ENCODE data around the gene TNNI2. TPM values are rescaled to one million over a fixed set of nuclear protein-coding genes. Genes with fewer than 3 reads are reported as not detected.

TNNI2 gene
- total RNA-seq, 4 donors from 2014 or later = 1.8 to 12.6 TPM; not detected in 2

- no peak for TF ChIP-seq CTCF (IDR thresholded peaks at IDR 0.05; ENCODE audit: low read depth)
Measured at GRCh38 chr11:1842149-1843097, 3.6 kb downstream of the TNNI2 start.

GRCh38 chr11:1843098-1843473 lies 4.3 kb downstream of the TNNI2 start:
- no peak for TF ChIP-seq CTCF (IDR thresholded peaks at IDR 0.05; ENCODE audit: low read depth)

DNA sequence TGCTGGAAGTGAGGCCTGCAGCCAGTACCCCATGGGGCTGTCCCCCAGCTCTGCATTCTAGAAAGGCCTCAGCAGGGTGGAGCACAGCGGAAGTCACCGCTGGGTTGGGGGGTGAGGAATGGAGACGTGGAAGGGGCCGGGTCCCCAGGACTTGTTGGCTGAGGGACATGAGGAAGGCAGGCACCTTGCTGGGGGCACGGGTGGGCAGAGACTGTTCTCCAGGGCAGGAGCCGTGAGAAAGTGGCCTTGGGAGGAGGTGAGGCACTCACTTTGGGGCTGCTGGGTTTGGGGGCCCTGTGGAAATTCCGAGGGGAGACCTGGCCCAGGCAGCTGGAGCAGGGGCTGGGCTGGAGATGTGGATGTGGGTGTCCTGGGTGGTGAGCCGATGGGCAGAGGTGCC lies 5.0 kb downstream of the TNNI2 start:
- TF ChIP-seq CTCF (IDR thresholded peaks at IDR 0.05; ENCODE audit: low read depth) = no peak

DNA sequence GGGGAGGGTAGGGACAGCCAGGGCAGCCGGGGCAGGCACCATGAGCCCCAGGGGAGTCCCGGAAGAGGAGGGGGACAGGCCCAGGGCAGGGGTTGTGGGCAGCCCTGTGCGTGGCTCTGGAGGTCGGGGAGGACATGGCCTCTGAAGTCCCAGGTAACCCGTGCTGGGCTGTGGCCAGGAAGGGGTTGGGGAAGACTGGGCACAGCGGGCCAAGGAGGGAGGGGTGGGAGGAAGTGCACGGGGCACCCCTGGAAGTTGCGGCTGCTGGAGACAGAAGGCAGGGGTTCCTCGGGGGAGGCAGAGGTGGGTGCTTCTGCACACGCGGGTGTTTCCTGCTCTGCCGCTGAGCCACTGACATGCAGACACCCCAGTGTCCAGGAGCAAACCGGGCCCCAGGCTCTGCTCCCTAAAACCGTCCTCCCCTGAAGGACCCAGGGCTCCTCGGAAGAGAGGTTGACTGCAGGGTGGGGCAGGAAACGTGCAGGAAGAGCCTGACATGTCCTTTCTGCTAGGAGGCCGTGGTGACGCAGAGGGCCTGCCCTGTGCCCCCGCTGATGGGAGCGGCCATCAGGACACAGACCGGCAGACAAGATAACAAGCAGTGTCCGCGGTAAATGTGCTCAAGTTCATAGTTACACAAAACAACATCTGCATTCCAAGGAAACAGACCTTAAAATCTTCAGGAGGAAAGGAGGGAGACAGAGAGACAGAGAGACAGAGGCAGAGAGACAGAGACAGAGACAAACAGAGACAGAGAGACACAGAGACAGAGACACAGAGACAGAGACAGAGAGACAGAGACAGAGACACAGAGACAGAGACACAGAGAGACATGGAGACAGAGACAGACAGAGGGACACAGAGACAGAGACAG lies 5.7 kb downstream of the TNNI2 start:
- TF ChIP-seq CTCF (IDR thresholded peaks at IDR 0.05; ENCODE audit: low read depth) = no peak

GRCh38 chr11:1845095-1845429 lies 6.3 kb downstream of the TNNI2 start:
- no peak for TF ChIP-seq CTCF (IDR thresholded peaks at IDR 0.05; ENCODE audit: low read depth)

- TF ChIP-seq CTCF (IDR thresholded peaks at IDR 0.05; ENCODE audit: low read depth) = no peak
Measured at GRCh38 chr11:1845561-1846452, 7.0 kb downstream of the TNNI2 start.

All from subcutaneous adipose tissue (tissue), 4 donors.